Kidney (tissue), 14 donors: Measurements from ENCODE around the gene PRRC2B. TPM values are rescaled to one million over a fixed set of nuclear protein-coding genes. Genes with fewer than 3 reads are reported as not detected.

Experiments used
- DNase-seq, 5 donors: peaks; one replicate each; pipeline ENCODE4 v3.0.0-alpha.2; 2013 to 2020
- FAIRE-seq: peaks from 2 replicates; lab custom pipeline; 2012; peaks lifted over from hg19 to GRCh38; lab: Jason Lieb, UNC
- H3K27ac ChIP-seq, 2 donors: one replicate each; pipeline ENCODE4 v1.7.0; 2013; ENCODE audit warnings: low read depth in 2 of 2, low read length in 2 of 2, inconsistent platforms in 1 of 2
- H3K27me3 ChIP-seq: one replicate; pipeline ENCODE4 v1.7.1; 2013; ENCODE audit warnings: low read length, inconsistent platforms; ENCODE audit not compliant: control insufficient read depth, insufficient read depth
- H3K36me3 ChIP-seq, 3 donors: one replicate each; pipeline versions ENCODE4 v1.7.0 to v1.7.1; 2013; ENCODE audit warnings: low read length in 3 of 3, control low read depth in 1 of 3, inconsistent platforms in 1 of 3; ENCODE audit not compliant: insufficient read depth in 3 of 3, control insufficient read depth in 2 of 3
- H3K4me1 ChIP-seq, 3 donors: one replicate each; pipeline versions ENCODE4 v1.7.0 to v1.7.1; 2013; ENCODE audit warnings: low read length in 3 of 3, inconsistent platforms in 1 of 3, low read depth in 1 of 3; ENCODE audit not compliant: control insufficient read depth in 2 of 3, insufficient read depth in 2 of 3
- H3K4me3 ChIP-seq, 3 donors: one replicate each; pipeline versions ENCODE4 v1.7.0 to v1.8.1; 2013; ENCODE audit warnings: low read length in 3 of 3, control low read depth in 1 of 3, inconsistent platforms in 1 of 3
- H3K9ac ChIP-seq, 3 donors: one replicate each; pipeline versions ENCODE4 v1.7.0 to v1.7.1; 2013; ENCODE audit warnings: low read length in 3 of 3, control low read depth in 1 of 3, inconsistent platforms in 1 of 3
- H3K9me3 ChIP-seq, 3 donors: one replicate each; pipeline versions ENCODE4 v1.7.0 to v1.7.1; 2013; ENCODE audit warnings: low read length in 3 of 3, control low read depth in 1 of 3, inconsistent platforms in 1 of 3; ENCODE audit not compliant: control insufficient read depth in 2 of 3, insufficient read depth in 1 of 3
- CTCF ChIP-seq: IDR thresholded peaks from 3 replicates; pipeline ENCODE4 v1.5.1; 2012; ENCODE audit warnings: mild to moderate bottlenecking, moderate library complexity, borderline replicate concordance; ENCODE audit not compliant: insufficient read depth; ENCODE audit errors: extremely low read depth
- intact Hi-C: fragments of 100-400 bp; cut with DNase I; formaldehyde crosslinking; loops from one replicate; pipeline ENCODE4 v1.11.1; 2022
- polyA plus RNA-seq: library from polyadenylated mRNA; stranded (reverse); fragments of 350-450 nt; fragmentation: Illumina TruSeq; extraction: RNeasy Lipid Tissue Mini Kit (QIAGEN cat#74804); gene quantifications from one replicate; pipeline ENCODE4 v1.2.3, GENCODE V29; 2014; ENCODE audit warnings: low read depth, low replicate concordance; ENCODE audit not compliant: insufficient read depth
- total RNA-seq: library from RNA; stranded (reverse); fragmentation: NEBNext Ultra II Directional; extraction: Animal tissue kit (Norgen Biotek cat#: 25700); gene quantifications from one replicate; pipeline ENCODE4 v1.2.1, GENCODE V29; 2021
- donor health status: control.
- donor health status: control.
- donor health status: control.
- donor health status: control.
- donor health status: control.
- donor health status: DM: yes; HTN: yes; CAD: no.
- donor health status: Normal renal cell carcinoma (clear cell type).

Gene PRRC2B
- total and polyA plus RNA-seq, 2 donors from 2014 or later = 37.4 to 227 TPM

GRCh38 chr9:131503626-131504465 is 110.0 kb downstream of the PRRC2B start:
- H3K9ac ChIP-seq = peak overlapping the region; percentile 24 to 73 (median 67)
- DNase-seq (peak in 1 of 5 donors; percentile 18), FAIRE-seq (no peak)
- no peaks in the 10 kb centered on the region for H3K27me3 ChIP-seq
- intact Hi-C loops = no loop called here
- TF ChIP-seq CTCF = no peak
- H3K4me1 ChIP-seq = peaks cover 0 to 16% (median 7%) of the 10 kb centered on the region in 3 donors
- peaks cover 0 to 13% (median 8%) of the 10 kb centered on the region in 3 donors for H3K36me3 ChIP-seq
- peak overlapping the region; percentile 71 to 89 (median 79) for H3K4me3 ChIP-seq
- H3K27ac ChIP-seq = no peak overlapping the region
- H3K9me3 ChIP-seq = no peaks in the 10 kb centered on the region

- no peaks in the 10 kb centered on the region for H3K27me3 ChIP-seq
- H3K4me3 ChIP-seq = no peak overlapping the region
- DNase-seq = no peak
- peaks cover 0 to 10% (median 0%) of the 10 kb centered on the region in 3 donors for H3K36me3 ChIP-seq
- no peak overlapping the region for H3K9ac ChIP-seq
- H3K27ac ChIP-seq = no peak overlapping the region
- no peak for FAIRE-seq
- H3K9me3 ChIP-seq = no peaks in the 10 kb centered on the region
- intact Hi-C loops = no loop called here
- no peak for TF ChIP-seq CTCF
- H3K4me1 ChIP-seq = peaks cover 0 to 16% (median 7%) of the 10 kb centered on the region in 3 donors
Measured at GRCh38 chr9:131505012-131505411, 111.1 kb downstream of the PRRC2B start.

GRCh38 chr9:131511416-131511815 is 117.5 kb downstream of the PRRC2B start:
- no peak overlapping the region for H3K27ac ChIP-seq
- H3K27me3 ChIP-seq = no peaks in the 10 kb centered on the region
- TF ChIP-seq CTCF = no peak
- intact Hi-C loops = no loop called here
- DNase-seq = no peak
- no peak overlapping the region for H3K9ac ChIP-seq
- no peaks in the 10 kb centered on the region for H3K4me1 ChIP-seq
- H3K9me3 ChIP-seq = no peaks in the 10 kb centered on the region
- FAIRE-seq = no peak
- no peak overlapping the region for H3K4me3 ChIP-seq
- peaks cover 5 to 38% (median 27%) of the 10 kb centered on the region in 3 donors for H3K36me3 ChIP-seq
